ENCODE measurements around the gene TRPC5OS.
A peak's percentile ranks its signal among the peaks of the same experiment; 100 is the strongest.

The TRPC5OS gene

DNA sequence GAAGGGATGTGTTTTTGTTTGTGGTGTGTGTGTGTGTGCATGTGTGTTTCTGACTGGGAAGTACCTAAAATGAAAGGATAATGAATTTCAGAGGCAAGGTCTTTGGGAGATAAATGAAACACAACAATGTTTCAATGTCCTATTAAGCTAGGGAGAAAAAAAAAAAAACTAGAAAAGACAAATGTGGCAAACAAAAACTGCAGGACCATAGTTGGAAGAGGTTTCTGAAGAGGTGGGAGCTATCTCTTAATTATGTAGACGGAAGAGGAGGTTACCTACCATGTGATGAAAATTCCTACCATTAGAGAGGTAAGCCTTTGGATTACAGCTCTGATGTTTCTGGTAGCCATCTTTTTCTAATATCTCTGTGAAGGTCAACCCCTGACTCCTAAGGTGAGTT lies at the start of gene TRPC5OS:
Gene TRPC5OS (plus strand): TSS at position 301 of the 400 bp plus-strand sequence. CDS start 25,669 bp downstream, outside the sequence.
- DNase-seq (ENCODE audit: insufficient read length, low spot score) (no peak), FAIRE-seq (no peak)

DNA sequence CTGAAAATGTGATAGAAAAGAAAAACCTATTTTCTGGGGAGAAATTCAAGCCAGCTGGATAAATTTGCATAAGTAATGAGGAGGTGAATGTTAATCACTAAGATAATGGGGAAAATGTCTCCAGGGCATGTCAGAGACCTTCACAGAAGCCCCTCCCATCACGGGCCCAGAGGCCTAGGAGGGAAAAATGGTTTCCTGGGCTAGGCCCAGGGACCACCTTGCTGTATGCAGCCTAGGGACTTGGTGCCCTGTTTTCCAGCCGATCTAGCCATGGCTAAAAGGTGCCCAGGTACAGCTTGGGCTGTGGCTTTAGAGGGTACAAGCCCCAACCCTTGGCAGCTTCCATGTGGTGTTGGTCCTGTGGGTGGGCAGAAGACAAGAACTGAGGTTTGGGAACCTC lies 46.6 kb upstream of the TRPC5OS start:
- DNase-seq (ENCODE audit: insufficient read length, low spot score) (no peak), FAIRE-seq (no peak)

DNA sequence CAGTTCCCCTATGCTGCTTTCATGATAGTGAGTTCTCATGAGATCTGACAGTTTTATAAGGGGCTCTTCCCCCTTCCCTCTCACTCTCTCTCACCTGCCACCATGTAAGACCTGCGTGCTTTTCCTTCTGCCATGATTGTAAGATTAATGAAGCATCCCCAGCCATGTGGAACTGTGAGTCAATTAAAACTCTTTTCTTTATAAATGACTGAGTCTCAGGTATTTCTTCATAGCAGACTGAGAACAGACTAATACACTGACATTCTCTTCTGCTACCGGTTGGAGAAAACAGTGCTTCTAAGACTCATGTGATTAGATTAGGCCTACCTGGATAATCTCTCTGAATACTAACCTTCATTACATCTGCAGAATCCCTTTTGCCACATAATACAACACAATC lies 45.4 kb upstream of the TRPC5OS start:
- no peak for DNase-seq (ENCODE audit: insufficient read length, low spot score)
- no peak for FAIRE-seq

DNA sequence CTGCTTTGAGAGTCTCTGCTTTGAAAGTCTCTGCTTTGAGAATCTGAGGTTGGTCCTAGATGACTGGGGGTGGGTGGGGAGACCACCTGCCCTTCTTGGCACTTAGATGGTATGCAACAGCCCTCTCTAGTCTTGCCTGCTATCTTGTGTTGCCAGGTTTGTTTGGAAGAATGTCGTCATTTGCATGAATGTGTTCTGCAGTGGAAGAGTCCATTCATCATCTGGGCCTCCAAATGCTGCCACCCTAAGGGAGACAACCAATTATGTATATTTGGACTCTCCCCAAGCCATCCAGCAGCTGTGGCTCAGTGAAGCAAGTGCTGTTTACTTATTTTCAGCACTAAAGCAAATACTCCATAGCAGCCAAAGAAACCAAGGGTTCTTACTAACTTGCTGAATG lies 44.6 kb upstream of the TRPC5OS start:
- no peak for DNase-seq (ENCODE audit: insufficient read length, low spot score)
- no peak for FAIRE-seq

DNA sequence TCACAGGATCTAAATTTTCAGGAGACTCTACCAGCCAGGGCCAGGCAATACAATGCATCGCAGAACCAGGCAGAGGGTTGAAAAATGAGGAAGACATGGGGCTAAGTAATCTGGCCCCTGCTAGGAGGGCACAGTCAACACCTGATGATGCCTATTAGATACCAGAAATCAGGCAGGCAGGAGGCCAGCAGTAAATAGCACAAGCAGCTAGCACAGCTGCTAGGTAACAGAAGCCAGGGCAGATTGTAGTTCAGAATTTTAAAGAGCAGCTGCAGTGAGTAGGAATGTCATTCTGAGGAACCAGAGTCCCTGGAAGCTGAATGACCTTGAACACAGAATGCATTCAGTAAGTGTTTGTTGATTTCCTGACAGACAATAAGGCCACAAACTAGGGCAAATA lies 38.8 kb upstream of the TRPC5OS start:
- no peak for FAIRE-seq
- DNase-seq (ENCODE audit: insufficient read length, low spot score): no peak

DNA sequence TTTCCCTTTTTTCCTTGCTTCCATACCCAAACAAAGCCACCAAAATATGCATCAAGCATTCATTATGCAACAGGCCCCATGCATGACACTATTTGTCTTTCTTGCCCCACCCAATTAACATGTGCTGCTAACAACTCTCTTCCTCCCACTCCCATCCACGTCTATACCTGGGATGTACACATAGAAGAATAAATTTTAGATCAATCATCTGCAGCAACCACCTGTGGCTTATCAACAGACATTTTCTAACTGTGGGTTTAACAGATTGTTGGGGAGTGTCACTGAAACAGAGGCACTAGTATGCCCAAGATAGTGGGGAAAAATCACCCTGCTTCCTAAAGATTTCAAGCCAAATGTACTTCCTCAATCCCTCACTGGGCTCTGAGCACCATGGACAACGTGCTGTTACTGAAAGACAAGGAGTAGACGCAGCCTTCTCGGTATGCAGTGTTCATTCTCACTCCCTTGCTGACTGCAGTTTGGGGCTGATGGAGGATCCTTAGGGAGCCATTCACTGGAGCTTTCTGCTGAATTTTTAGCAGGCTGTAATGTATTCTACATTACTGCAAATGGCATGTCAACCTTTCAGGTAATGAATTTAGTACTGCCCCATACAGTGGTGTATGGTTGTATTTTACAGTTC lies 28.4 kb upstream of the TRPC5OS start:
- FAIRE-seq: no peak
- no peak for DNase-seq (ENCODE audit: insufficient read length, low spot score)

DNA sequence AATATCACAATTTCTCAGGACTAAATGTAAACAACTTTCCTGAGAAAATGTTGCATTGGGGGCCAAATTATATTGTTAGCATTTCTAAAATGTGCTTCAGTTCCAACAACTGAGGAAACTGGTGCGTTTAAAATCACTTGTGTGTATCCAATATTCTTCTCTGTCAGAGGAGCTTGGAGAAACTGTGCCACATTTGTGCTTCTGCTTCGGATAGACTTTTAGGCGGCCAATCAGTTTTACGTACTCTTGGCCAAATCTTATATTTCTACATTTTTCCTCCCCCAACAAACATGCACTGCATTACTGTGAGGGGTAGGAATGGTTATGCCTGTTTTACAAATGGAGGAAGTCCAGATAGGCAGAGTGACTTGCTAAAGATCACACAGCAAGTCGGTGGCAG lies 27.4 kb upstream of the TRPC5OS start:
- DNase-seq (ENCODE audit: insufficient read length, low spot score) (no peak), FAIRE-seq (no peak)

DNA sequence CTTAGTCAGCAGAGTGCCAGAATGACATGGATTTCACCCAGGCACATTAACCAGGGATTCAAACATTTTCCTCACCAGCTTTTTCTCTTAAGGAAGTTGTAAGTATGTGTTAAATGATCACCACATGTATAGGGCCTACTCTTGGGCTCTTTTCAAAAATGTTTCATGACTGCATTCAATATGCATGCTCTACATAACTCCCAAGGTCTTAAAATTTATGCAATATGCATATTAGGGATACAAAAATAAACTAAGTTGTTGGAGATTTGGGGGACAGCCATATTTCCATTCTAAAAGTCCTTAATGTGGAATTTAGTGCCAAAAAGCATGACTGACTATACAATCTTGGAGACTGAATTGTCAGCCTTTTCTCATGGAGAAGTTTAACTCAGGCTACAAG lies 25.0 kb upstream of the TRPC5OS start:
- DNase-seq (ENCODE audit: insufficient read length, low spot score) (no peak), FAIRE-seq (no peak)

DNA sequence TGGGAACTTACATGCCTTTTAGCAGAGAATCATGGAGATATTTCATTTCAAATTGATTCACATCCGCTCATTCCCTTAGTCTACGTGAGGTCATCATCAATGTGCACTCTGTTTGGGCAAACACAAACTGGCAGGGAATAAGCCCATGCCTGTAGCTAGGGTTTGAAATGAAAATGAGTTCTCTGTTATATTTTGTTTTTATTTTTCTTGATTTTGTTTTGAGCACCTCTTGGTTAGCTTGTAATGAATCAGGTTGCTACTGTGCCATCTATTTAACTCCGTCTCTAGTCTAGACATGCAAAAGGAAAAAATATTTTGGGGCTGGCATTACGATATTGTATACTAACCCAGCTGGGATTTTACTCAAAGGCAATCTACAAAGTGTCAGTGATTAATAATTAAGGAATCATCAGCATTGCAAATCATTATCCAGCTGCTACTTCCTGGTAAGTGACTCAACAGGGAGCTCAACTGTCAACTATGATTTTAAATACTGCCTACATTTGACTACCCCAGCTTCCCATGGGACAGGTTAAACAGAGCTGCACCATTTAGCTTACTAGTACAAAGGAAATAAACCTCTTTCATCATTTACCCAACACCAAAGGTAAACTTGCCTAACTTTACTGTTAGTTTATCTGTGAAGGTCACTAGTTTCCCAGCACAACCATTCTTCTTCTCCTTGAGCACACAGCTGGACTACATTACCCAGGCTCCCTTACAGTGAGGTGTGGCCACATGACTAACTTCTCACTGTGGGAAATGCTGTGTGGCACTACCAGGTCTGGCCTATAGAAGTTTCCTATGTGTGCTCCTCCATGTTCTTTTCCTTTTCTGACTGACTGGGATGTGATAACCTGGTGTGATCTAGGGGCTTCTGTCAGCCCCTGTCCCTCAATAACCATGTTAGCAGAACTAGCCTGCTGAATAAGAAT lies 21.2 kb upstream of the TRPC5OS start:
- DNase-seq (ENCODE audit: insufficient read length, low spot score): no peak
- no peak for FAIRE-seq

DNA sequence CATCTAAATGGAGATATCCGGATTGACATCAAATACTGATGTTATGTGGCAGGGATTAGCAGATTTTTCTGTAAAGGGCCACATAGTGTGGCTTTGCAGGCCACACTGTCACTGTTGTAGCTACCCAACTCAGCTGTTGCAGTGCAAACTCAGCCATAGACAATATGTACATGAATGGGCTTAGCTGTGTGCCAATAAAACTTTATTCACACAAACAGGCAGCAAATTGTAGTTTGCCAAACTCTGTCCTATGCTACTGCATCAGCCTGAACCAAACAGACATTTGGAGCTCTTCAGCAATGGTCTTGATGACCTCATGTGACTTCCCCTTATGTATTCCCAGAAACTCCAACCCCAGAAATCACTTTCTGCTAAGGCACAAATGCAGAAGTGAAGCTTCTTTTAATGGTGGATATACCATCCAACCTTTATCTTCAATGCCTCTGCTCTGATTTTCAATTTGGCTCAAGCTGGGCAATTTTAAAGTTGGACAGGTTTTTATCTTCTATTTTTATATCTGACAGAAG lies 18.4 kb upstream of the TRPC5OS start:
- DNase-seq (ENCODE audit: insufficient read length, low spot score) (no peak), FAIRE-seq (no peak)

DNA sequence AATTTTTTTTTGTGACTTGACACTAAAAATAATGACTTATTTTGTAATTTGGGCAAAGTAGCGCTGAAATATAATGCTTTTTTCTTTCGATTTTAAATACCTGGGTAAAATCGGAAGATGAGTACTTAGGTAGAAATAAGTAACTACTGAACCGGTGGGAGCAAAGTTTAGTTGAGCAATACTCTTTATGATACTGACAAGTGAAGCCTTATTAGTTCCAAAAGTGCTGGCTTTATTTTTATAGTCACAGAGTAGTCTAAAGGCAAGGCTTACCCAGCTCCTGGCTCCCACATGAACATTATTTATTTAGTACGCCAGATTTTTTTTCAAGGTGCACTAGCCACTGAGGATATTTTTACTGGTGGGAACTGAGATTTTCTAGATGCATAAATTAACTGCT lies 14.4 kb upstream of the TRPC5OS start:
- DNase-seq (ENCODE audit: insufficient read length, low spot score) (no peak), FAIRE-seq (no peak)

DNA sequence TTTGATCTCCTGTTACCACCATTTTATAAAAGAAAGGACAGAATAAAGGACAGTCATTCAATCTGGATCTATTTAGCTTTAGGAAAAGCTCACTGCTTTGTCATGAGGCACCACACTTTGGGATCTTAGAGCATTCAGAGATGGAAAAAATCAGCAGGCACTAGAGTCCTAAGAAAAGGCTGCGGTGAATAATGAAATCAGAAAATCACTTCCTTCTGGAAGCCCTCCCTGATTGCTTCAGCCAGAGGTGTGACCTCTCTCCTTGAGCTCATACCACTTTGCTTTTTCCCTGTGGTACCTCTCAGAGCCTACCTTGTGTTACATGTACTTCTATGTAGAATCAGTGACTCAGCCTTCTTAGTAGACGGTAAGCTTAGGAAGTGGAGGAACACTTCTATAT lies 8.7 kb upstream of the TRPC5OS start:
- FAIRE-seq: no peak

DNA sequence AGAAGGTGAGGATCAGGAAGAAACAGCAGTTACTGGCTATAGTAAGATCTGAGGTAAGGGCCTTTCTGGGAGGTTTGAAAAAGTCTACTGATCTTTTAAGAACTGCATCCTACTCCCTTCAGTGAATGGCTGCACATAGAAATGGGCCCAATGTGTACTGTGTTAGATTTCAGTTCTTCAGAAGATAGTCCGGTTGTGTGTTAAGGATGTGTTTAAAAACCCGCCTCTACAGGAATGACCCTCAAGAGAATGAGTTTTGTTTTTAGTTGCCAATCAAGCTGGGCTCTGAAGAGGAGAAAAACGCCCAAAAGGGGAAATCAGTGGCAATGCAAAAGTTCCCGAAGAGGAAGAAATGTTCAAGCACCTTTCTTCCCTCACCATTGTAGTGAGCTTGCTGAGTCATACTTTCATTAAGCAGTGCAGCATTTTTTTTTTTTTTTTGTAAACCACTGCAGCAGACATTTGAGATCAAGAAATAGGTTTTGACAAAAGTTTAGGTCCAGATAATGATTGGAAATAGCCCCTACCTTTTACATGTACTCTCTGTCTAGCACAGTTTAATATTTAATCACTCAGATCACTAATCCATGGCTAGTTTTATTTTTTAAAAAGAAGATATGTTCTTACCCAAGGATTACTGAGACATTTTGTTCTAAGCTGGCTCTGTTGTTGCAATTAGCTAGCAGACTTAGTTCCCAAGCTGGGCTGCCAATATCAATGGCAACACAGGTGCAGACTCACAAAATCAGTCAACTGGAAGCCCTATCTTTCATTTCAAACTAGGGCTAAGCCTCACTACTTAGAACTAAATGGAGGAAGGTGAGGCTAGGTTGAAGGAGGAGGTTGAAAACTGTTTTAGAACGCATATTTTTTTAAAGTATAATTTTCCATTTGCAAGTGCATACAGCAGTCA lies 7.0 kb upstream of the TRPC5OS start:
- DNase-seq (ENCODE audit: insufficient read length, low spot score) (no peak), FAIRE-seq (peak; percentile 71)

More for the DNA sequence above, 8.7 kb upstream of the TRPC5OS start:
- DNase-seq (ENCODE audit: insufficient read length, low spot score): no peak

DNA sequence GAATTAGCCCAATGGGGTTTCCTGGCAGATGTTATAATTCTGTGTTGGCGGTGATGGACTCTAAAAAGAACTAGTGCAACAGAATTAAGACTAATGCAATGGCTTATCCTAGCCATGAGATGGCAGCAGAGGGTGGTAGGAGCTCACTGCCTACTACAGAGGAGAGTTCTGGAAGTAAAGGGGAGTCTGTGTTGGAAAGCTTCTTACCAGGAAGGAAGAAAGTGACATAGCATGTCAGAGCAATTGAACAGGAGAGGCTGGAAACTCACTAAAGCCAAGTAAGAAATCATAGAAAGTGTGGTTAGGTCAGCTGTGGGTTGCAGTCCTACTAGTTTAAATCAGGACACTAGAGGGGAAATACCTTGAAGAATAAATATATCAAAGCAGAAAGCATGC lies 6.3 kb upstream of the TRPC5OS start:
- DNase-seq (ENCODE audit: insufficient read length, low spot score) (no peak), FAIRE-seq (no peak)

DNA sequence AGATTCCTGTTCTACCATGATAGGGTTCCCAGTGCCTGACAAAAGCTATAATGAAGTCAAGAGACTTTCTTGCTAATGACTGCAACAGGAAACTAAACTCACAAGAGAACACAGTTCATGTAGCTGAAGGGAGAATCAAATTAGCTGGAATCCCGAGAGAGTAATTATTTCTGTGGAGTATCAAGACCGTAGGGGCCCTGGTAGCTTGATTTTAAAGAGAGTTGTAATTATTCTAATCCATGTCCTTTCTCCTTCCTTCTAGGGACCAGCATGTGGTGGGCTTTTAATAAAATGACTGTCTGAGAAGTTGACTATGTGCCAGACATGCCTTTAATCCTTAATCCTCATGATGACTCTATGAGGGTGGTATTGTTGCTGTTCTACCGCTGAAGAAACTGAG lies 1.7 kb upstream of the TRPC5OS start:
- DNase-seq (ENCODE audit: insufficient read length, low spot score) (no peak), FAIRE-seq (no peak)

DNA sequence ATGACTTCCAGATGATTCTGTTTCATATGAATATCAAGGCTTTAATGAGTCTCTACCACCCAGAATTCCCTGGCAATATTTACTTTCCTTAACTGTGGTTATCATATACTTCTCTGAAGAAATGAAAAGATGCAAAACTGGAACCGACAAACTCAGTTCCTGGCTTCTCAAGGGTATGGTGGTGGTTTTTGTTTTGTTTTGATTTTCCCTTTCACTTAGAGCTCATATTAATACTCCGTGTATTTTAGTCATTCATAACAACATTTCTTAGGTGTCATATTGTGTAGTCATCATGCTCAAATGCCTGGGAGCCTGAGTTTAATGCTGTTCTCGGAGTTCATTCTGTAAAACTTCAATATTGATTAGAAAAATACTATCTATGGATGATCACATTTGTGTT lies 665 bp downstream of the TRPC5OS start:
- DNase-seq (ENCODE audit: insufficient read length, low spot score): no peak
- no peak for FAIRE-seq

DNA sequence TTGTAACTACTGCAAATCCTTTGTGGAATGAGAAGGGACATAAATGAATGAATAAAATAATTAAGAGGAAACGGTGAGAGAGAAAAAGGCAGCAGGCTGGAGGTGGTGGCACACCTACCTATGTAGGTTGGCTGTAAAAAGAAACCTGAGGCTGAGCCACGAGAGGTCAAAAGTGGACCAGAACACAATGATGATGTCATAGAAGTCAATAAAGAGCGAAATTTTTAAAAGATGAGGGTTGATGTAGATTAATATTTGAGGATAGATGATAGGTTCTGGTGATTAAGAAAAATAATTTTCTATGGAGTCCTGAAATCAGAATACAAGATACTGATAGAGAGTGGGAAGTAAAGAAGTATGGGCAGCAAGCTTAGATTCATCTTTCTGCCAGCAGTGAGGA lies 1.7 kb downstream of the TRPC5OS start:
- no peak for FAIRE-seq

DNA sequence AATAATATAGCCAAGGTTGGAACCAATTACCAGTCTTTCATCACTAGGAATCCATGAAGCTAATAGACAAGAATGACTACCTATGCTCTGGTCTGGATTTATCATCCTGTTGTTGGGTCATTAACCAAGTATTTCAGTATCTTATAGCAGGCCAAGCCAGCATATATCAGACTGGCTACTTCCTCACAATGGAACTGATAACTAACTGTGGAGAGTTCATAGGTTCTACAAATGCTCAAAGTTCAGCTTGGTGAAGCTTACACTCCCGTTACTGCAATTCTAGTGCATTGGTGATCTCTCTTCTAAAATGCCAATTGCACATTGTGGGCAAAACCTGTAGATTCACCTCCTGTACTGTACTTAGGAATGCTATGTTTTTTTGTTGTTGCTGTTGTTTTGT lies 4.8 kb downstream of the TRPC5OS start:
- no peak for FAIRE-seq
- DNase-seq (ENCODE audit: insufficient read length, low spot score): no peak

More for the DNA sequence above, 1.7 kb downstream of the TRPC5OS start:
- DNase-seq (ENCODE audit: insufficient read length, low spot score): no peak

DNA sequence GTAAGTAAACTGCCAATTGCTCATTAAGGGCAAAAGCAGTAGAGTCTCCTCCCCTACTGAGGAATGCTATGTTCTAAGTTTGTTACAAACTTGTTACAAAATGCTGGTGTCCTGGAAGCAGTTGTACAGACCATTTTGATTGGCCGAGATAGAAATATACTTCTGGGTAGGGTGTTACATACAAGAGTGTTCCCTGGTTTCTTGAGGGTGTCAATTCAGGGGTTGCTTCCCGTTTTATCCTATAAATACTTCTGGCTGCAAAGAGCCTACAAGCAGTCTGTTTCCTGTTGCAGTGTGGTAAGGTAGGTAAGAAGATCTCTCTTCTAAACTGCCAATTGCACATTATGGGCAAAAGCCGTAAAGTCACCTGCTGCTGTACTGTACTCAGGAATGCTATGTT lies 5.7 kb downstream of the TRPC5OS start:
- FAIRE-seq: no peak

DNA sequence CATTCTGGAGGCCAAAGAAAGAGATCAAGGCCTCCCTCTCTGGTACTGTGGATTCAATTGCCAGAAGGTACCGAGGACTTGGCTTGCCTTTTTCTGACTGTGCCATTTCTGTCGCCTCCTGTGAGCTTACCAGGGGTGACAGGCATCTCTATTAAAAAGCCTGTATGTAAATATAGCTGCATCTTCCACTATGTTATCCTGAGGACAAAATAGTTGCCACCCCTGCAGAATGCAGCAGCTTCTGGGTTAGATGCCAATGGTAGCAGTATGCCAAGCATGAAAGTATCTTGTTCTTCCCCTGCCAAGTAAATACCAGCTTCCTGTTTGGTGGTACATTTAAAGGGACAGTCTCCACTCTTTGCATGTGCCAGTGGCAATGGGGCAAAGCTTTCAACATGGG lies 10.7 kb downstream of the TRPC5OS start:
- DNase-seq (ENCODE audit: insufficient read length, low spot score) (no peak), FAIRE-seq (no peak)

More for the DNA sequence above, 5.7 kb downstream of the TRPC5OS start:
- no peak for DNase-seq (ENCODE audit: insufficient read length, low spot score)

DNA sequence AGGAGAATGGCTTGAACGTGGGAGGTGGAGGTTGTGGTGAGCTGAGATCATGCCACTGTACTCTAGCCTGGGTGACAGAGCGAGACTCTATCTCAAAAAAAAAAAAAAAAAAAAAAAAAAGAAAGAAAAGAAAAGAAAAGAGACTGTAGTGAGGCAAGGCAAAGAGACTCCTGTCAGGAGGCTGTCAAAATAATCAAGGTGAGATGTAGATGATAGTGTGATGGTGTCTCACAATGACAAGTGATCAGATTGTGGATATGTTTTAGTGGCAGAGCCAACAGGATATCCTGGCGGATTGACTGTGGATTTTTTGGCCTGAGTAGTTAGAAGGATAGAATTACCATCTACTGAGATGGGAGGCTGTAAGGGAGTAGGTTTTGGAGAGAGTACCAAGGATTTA lies 12.6 kb downstream of the TRPC5OS start:
- no peak for FAIRE-seq

More for the DNA sequence above, 12.6 kb downstream of the TRPC5OS start:
- DNase-seq (ENCODE audit: insufficient read length, low spot score): no peak

Measured in GM19239 (cell line).